ENCODE measurements around the gene KCNIP1. TPM values are rescaled to one million over a fixed set of nuclear protein-coding genes. Genes with fewer than 3 reads are reported as not detected.

The KCNIP1 gene
- total and polyA plus RNA-seq, 2 of the 8 experiments (the other 6 are each of a cell fraction or from before 2014, with no cell fraction given): 0.52 to 0.83 TPM

DNA sequence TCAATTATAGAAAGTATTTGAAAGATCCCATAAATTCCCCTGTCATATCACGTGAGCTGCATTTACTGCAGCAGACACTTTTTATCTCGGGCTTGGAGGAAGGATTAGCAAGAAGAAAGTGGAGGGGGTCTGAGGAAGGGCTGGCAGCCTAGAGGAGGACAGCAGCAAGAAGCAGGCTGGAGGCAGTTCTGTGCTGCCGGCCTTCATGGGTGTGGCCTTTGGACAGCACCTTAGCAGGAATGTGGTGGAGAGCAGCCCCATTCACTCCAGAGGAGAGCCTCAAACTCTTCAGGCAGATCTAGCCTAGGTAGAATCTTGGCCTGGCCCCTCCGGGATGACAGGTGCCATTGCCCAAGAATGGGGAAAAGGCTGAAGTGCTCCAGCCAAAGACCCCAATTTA, 189.9 kb downstream of the KCNIP1 start:
- no peak for DNase-seq (ENCODE audit: low read depth in 1 of 2, low spot score in 2 of 2)
- no peak for FAIRE-seq
- Histone ChIP-seq H3K27me3 (replicated peaks in 1 of 4; ENCODE audit: control insufficient read depth in 3 of 4, extremely low read depth in 1 of 4, insufficient read depth in 3 of 4, low read length in 3 of 4) (no peaks in the 10 kb centered on the region), H4K5ac (ENCODE audit: insufficient read length, low read depth, low read length) (no peak overlapping the region), H3K23ac (ENCODE audit: insufficient read length) (no peak overlapping the region), H2BK15ac (ENCODE audit: low read length) (no peak overlapping the region), H3K36me3 (ENCODE audit: control insufficient read depth in 2 of 4, insufficient read depth in 4 of 4, low read length in 3 of 4) (no peaks in the 10 kb centered on the region), H4K20me1 (replicated peaks in 1 of 2; ENCODE audit: control insufficient read depth in 1 of 2, insufficient read depth in 2 of 2, low read length in 2 of 2) (no peaks in the 10 kb centered on the region), H3K79me1 (ENCODE audit: low read depth, low read length) (no peaks in the 10 kb centered on the region), H3K4me2 (ENCODE audit: insufficient read depth in 1 of 2, low read depth in 2 of 2, low read length in 2 of 2) (no peak overlapping the region), H3K9ac (replicated peaks in 1 of 4; ENCODE audit: extremely low read depth in 1 of 4, low read depth in 3 of 4, low read length in 3 of 4) (no peak overlapping the region), H3K4ac (replicated peaks; ENCODE audit: insufficient read length, low read depth, low read length) (no peak overlapping the region), H3K56ac (replicated peaks; ENCODE audit: insufficient read length, low read depth, low read length) (no peak overlapping the region), H3K4me1 (replicated peaks in 1 of 4; ENCODE audit: control insufficient read depth in 3 of 4, insufficient read depth in 4 of 4, low read length in 3 of 4) (no peaks in the 10 kb centered on the region), H3K14ac (ENCODE audit: insufficient read length) (no peak overlapping the region), H2AK5ac (ENCODE audit: low read depth, low read length) (no peak overlapping the region), H2BK20ac (ENCODE audit: low read length) (no peak overlapping the region), H2BK120ac (replicated peaks; ENCODE audit: low read depth, low read length) (no peak overlapping the region), H4K91ac (replicated peaks; ENCODE audit: insufficient read length, low read length) (no peak overlapping the region), H3K18ac (ENCODE audit: extremely low read depth, low read length) (no peak overlapping the region), H2BK5ac (ENCODE audit: low read depth, low read length) (no peak overlapping the region), H3K23me2 (ENCODE audit: low read depth, low read length) (no peaks in the 10 kb centered on the region), H3K79me2 (ENCODE audit: control insufficient read depth in 1 of 2, insufficient read depth in 2 of 2, low read length in 2 of 2) (no peaks in the 10 kb centered on the region), H2BK12ac (ENCODE audit: low read depth, low read length) (no peak overlapping the region), H3K4me3 (ENCODE audit: extremely low read depth in 1 of 4, insufficient read depth in 2 of 4, low read depth in 3 of 4, low read length in 4 of 4) (no peak overlapping the region), H3K27ac (ENCODE audit: low read depth, low read length) (no peak overlapping the region), H4K8ac (ENCODE audit: extremely low read depth, insufficient read depth, low read length) (no peak overlapping the region), H3K9me3 (ENCODE audit: insufficient read depth in 2 of 2, low read depth in 1 of 2, low read length in 1 of 2) (no peaks in the 10 kb centered on the region), H2AFZ (ENCODE audit: low read length) (no peak overlapping the region)
- ChIA-PET POLR2A (ENCODE audit: partially characterized antibody) (no interaction called here), CTCF (ENCODE audit: partially characterized antibody) (interaction anchor here (0.8 to 7.9 kb wide), 6 partner anchors 13 to 97 kb away, joined by 3 to 99 read pairs (median 5); no protein-coding TSS in a partner anchor)
- 89% methylated on average over 4 of the region's 4 CpGs; no CpG with 5 or more reads in 1 of the 2 experiments for WGBS, 2 experiments (ENCODE audit: extremely low coverage in 1 of 2, insufficient coverage in 1 of 2, insufficient read length in 1 of 2, insufficient replicate concordance in 2 of 2, low coverage in 1 of 2, low lambda C conversion rate in 2 of 2, missing lambda C conversion rate in 1 of 2)
- TF ChIP-seq, protein P1, sequence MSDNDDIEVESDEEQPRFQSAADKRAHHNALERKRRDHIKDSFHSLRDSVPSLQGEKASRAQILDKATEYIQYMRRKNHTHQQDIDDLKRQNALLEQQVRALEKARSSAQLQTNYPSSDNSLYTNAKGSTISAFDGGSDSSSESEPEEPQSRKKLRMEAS (IDR thresholded peaks at IDR 0.05): no peak
- no peak for TF ChIP-seq TCF12 (IDR thresholded peaks at IDR 0.05; ENCODE audit: low read depth, low read length)
- TF ChIP-seq CTBP2 (IDR thresholded peaks at IDR 0.05; ENCODE audit: borderline replicate concordance, insufficient read depth, insufficient read length, low read length): no peak
- TF ChIP-seq TEAD4 (IDR thresholded peaks at IDR 0.05; ENCODE audit: low read depth, low read length): no peak
- TF ChIP-seq, protein P2, sequence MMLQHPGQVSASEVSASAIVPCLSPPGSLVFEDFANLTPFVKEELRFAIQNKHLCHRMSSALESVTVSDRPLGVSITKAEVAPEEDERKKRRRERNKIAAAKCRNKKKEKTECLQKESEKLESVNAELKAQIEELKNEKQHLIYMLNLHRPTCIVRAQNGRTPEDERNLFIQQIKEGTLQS (IDR thresholded peaks at IDR 0.05; ENCODE audit: insufficient read depth, low read depth, low read length): no peak
- no peak for TF ChIP-seq BACH1 (IDR thresholded peaks at IDR 0.05; ENCODE audit: low read length)
- no peak for TF ChIP-seq SRF (IDR thresholded peaks at IDR 0.05; ENCODE audit: low read depth, low read length)
- TF ChIP-seq, protein P3, sequence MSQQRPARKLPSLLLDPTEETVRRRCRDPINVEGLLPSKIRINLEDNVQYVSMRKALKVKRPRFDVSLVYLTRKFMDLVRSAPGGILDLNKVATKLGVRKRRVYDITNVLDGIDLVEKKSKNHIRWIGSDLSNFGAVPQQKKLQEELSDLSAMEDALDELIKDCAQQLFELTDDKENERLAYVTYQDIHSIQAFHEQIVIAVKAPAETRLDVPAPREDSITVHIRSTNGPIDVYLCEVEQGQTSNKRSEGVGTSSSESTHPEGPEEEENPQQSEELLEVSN (IDR thresholded peaks at IDR 0.05): no peak
- no peak for TF ChIP-seq CHD2 (IDR thresholded peaks at IDR 0.05; ENCODE audit: low read length)
- no peak for TF ChIP-seq SIRT6 (IDR thresholded peaks at IDR 0.05; ENCODE audit: low read length)
- no peak for TF ChIP-seq POU5F1 (IDR thresholded peaks at IDR 0.05; ENCODE audit: low read depth, low read length)
- TF ChIP-seq NRF1 (IDR thresholded peaks at IDR 0.05; ENCODE audit: low read depth, low read length): no peak
- no peak for TF ChIP-seq EZH2 (IDR thresholded peaks at IDR 0.05; ENCODE audit: low read depth, low read length, severe bottlenecking)
- no peak for TF ChIP-seq RAD21 (IDR thresholded peaks at IDR 0.05 in 1 of 2, conservative IDR thresholded peaks at IDR 0.05 in 1 of 2; ENCODE audit: low read depth in 2 of 2, low read length in 2 of 2)

Data from H1 (cell line).